Hypothalamus (tissue), 51 donors: Measurements from ENCODE around the gene BAK1.
"Not testable (repeated sequence)": the region's sequence is repeated elsewhere in the genome, so short reads cannot be mapped to it uniquely, and the experiment has no call there.

Experiments used
- DNase-seq, 51 donors: peaks; one replicate each; lab custom pipeline; 2025; lab: John Stamatoyannopoulos, UW

Gene BAK1

DNA sequence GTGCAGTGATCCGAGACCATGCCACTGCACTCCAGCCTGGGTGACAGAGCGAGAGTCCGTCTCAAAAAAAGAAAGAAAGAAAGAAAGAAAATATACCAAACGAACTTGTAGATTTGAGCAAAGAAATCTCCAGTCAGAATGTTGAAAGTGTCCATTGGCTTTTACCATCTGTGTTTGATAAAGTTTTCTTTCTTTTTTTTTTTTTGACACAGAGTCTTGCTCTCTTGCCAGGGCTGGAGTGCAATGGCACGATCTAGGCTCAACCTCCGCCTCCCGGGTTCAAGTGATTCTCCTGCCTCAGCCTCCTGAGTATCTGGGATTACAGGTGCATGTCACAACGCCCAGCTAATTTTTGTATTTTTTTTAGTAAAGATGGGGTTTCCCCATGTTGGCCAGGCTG lies 21.3 kb downstream of the BAK1 start:
- no peak for DNase-seq

GRCh38 chr6:33557376-33557775 lies 22.7 kb downstream of the BAK1 start:
- no peak for DNase-seq

DNA sequence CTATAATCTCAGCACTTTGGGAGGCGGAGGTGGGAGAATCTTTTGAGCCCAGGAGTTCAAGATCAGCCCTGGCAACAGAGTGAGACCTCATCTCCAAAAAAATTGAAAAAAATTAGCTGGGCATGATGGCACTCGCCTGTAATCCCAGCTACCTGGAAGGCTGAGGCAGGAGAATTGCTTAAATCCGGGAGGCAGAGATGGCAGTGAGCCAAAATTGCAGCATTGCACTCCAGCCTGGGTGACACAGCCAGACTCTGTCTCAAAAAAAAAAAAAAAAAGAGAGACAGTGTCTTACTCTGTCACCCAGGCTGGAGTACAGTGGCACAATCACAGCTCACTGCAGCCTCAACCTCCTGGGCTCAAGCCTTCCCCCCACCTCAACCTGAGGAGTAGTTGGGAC lies 27.2 kb downstream of the BAK1 start:
- not testable (repeated sequence) for DNase-seq

- no peak for DNase-seq
Observed at GRCh38 chr6:33552252-33552651, 27.8 kb downstream of the BAK1 start.

DNA sequence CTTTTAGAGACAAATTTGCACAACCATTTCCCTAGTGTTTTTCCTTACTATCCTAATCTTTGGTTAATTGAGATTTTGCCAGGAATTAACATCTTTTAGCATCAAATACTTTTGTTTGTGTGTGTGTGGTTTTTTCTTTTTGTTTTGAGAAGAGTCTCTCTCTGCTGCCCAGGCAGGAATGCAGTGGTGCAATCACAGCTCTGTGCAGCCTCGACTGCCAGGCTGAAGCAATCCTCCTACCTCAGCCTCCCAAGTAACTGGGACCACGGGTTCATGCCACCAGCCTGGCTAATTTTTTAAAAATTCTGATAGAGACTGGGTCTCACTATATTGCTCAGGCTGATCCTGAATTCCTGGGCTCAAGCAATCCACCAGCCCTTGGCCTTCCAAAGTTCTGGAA lies 28.5 kb downstream of the BAK1 start:
- no peak for DNase-seq

DNA sequence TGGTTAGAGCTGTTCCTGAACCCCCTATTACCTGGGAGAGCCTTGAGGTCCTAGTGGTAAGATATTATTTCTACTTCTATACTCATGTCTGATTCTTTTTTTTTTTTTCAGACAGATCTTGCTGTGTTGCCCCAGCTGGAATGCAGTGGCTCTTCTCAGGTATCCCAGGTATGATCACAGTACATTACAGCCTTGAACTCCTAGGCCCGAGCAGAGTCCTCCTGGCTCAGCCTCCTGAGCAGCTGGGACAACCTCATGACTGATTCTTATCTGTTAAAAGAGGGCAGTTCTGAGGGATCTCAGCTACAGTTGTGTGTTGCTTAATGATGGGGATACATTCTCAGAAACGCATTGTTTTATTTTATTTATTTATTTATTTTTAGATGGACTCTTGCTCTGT lies 30.2 kb downstream of the BAK1 start:
- DNase-seq, result no peak

GRCh38 chr6:33549196-33549595 lies 30.9 kb downstream of the BAK1 start:
- DNase-seq, result no peak

DNA sequence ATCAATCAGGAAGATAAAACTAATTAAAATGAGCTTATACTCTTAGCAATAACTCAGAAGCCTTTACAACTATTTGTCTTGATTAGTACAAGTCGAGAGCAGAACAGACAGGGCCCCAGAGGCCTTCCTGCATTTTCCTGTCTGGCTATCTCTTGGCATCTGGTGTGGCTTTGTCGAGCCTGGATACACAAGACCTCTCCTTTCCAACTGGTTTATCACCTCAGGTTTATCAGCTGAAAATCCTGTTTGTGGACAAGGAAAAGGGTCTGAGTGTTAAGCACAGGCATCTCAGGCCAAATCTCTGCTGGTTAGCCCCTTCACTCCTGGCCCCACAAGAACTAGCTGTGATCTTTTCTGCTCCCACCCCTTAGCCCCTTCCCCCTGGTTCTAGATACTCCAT lies 32.6 kb downstream of the BAK1 start:
- DNase-seq, result no peak

- DNase-seq, result no peak
Observed at GRCh38 chr6:33546766-33547165, 33.3 kb downstream of the BAK1 start.

DNA sequence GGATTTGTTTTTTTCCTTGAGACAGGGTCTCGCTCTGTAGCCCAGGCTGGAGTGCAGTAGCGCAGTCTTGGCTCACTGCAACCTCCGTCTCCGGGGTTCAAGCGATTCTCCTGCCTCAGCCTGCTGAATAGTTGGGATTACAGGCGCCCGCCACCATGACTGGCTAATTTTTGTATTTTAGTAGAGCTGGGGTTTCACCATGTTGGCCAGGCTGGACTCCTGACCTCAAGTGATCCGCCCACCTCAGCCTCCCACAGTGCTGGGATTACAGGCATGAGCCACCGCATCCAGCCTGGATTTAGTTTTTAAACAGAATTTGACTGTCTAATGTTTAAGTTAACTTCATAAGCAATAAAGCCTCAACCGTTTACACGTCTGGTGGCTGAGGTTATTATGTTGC lies 34.8 kb downstream of the BAK1 start:
- not testable (repeated sequence) for DNase-seq

GRCh38 chr6:33543116-33543515 lies 37.0 kb downstream of the BAK1 start:
- DNase-seq, result no peak

GRCh38 chr6:33540768-33541167 lies 39.3 kb downstream of the BAK1 start:
- DNase-seq, result no peak

DNA sequence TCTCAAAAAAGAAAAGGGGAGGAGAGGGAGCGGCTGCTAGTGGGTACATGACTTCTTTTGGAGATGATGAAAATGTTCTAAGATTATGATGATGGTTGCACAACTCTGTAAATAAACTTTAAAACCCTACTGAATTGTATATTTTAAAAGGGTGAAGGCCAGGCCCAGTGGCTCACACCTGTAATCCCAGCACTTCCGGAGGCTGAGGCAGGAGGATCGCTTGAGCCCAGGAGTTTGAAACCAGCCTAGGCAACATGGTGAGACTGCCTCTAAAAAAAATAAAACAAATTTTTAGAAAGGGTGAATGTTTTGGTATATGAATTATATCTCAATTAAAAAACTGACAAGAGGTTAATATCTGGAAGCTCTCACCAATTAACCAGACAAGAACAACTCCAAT lies 45.4 kb downstream of the BAK1 start:
- no peak for DNase-seq

GRCh38 chr6:33533163-33533869 lies 46.8 kb downstream of the BAK1 start:
- not testable (repeated sequence) for DNase-seq

DNA sequence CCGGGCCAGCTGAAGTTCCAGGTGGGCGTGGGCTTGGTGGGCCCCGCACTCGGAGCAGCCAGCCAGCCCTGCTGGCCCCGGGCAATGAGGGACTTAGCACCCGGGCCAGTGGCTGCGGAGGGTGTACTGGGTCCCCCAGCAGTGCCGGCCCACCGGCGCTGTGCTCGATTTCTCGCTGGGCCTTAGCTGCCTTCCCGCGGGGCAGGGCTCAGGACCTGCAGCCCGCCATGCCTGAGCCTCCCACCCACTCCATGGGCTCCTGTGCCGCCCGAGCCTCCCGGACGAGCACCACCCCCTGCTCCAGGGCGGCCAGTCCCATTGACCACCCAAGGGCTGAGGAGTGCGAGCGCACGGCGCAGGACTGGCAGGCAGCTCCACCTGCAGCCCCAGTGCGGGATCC lies 47.6 kb downstream of the BAK1 start:
- DNase-seq, result not testable (repeated sequence)

- not testable (repeated sequence) for DNase-seq
Observed at GRCh38 chr6:33530617-33531016, 49.5 kb downstream of the BAK1 start.
